EH (cell line): ENCODE results near the gene IL1R2.
A peak's percentile ranks its signal among the peaks of the same experiment; 100 is the strongest.
"Not testable (repeated sequence)": the region's sequence is repeated elsewhere in the genome, so short reads cannot be mapped to it uniquely, and the experiment has no call there.

Experiments
- DNase-seq: peaks from one replicate; pipeline ENCODE4 v3.0.0-alpha.2; 2015; ENCODE audit warnings: low read depth

The IL1R2 gene

DNA sequence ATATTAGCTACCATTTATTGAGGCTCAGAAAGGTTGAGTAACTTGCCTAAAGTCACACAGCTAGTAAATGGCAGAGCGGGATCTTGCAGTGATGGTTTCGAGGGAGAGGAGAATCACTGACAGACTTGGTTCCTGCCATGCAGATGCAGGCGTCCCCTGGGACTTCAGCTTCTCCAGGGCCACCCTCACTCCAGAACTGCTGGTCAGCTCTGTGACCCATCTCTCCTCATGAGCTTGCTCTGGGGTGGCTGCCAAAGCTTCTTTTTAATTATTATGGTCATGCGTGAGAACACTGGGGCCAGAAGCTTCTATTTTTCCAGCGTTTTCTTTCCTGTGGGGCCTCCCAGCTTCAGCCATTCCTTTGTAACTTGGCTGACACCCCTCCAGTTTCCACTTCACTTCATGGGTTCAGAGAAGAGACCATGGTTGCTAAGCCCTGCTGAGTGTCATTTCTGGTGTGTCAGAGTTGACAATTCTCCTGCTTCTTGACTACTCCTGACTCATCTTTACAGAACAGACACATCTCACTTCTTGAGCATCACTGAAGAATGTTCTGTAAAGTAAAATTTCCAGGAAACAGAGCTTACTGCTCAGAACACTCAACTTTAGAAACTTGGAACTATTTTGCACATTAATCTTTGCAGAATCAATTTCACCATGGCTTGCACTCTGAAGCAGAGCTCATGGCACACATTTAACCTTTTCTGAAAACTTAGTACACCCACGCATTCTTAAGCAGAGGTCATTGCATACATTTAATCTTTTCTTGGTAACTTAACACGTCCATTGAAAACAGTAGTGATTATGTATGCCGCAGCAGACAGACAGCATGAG is 70.4 kb downstream of the IL1R2 start:
- DNase-seq: peak; percentile 91

GRCh38 chr2:102062802-102063201 is 71.0 kb downstream of the IL1R2 start:
- no peak for DNase-seq

- peak; percentile 88 for DNase-seq
These were observed 71.7 kb downstream of the IL1R2 start for GRCh38 chr2:102063487-102063911.

GRCh38 chr2:102063941-102064678 is 72.3 kb downstream of the IL1R2 start:
- peak; percentile 99 for DNase-seq

DNA sequence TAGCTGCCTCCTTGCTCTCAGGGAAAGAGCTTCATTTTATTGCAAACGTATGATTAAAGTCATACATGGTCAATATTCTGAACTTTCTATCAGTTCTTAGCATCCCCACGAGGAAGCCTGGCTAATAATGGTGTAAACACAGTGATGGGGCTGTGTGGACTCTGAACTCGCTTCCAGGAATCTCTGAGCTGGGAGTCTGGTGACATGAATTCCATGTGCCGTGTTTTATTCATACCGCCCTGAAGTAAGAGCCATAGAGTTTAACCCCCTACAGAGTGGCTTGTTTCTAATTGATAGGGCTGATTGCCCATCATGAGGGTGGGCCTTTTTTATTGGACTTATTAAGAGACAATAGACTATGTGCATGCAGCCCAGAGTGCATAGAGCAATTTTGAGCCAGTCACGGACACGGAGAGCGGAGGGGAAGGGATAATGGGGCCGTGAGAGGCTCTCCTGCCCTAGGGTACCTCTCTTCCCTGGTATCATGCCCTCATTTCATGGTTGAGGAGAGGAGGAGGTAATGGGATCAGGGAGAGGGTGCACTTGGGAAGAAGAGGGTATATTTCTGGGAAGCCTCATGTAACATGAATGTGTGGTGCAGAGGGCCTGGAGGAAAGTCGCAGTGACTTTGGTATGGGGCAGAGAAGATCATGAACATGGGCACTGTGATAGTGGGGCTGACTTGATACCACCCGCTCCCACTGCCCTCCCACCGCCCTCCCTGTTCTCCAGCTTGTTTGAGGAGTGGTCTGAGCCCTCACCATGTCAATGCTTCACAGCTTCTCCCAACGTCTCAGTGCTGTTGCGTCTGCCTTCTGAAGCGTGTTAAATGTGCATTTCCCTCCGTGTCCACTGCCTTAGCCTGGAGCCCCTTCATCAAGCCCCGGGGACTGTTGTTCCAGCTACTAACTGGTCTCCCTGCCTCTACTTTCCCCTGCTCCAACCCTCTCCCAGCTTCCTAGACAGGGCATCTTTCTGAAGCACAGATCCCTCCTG is 73.2 kb downstream of the IL1R2 start:
- DNase-seq: peak; percentile 74

- peak; percentile 82 for DNase-seq
These were observed 74.0 kb downstream of the IL1R2 start for GRCh38 chr2:102065675-102066252.

- DNase-seq: no peak
These were observed 74.8 kb downstream of the IL1R2 start for GRCh38 chr2:102066554-102066953.

GRCh38 chr2:102068126-102068525 is 76.4 kb downstream of the IL1R2 start:
- not testable (repeated sequence) for DNase-seq

GRCh38 chr2:102069311-102069974 is 77.7 kb downstream of the IL1R2 start:
- no peak for DNase-seq

DNA sequence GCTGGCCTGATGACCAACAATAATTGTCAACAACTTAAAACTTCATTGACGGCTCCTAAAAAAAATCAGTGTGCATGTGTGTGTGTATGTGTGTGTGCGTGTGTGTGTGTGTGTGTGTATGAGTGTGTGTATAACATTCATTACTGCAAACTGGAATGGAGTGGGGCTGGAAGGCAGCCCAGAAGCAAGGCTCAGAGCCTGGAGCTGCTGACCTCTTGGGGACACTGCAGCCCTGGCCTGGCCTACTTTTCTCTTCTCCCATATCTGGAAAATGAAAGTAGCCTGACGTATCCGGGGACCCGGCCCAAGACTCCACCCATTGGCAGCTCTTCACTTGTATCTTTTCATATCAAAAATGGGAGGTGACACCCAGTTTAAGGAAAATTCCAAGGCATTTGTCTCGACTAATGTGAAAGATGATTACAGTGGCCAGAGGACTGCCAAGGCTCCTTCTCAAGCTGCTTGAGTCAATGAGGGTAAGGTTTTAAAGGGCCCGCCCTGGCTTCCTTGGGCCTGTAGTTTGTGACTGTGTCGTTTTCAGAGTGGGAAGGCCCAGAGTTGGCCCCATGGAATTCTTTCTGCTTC is 78.4 kb downstream of the IL1R2 start:
- DNase-seq: peak; percentile 89

DNA sequence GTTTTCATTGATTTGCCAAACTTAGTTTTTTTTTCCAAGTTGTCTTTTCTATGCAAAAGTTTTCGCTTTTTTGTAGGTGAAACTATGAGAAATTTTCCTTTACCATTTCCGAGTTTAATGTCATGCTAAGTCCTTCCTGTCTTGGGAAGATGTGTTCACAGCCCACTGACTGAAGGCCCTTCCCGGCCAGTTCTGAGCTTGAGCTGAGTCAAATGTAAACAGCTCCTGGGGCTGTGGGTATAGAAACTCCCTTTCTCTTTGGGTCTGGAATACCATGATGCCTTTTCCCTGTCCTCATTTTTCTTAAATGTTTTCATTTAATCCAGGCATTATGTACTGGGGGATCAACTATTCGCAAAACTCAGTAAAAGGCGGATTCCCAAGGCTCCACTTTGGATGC is 81.0 kb downstream of the IL1R2 start:
- peak; percentile 50 for DNase-seq

DNA sequence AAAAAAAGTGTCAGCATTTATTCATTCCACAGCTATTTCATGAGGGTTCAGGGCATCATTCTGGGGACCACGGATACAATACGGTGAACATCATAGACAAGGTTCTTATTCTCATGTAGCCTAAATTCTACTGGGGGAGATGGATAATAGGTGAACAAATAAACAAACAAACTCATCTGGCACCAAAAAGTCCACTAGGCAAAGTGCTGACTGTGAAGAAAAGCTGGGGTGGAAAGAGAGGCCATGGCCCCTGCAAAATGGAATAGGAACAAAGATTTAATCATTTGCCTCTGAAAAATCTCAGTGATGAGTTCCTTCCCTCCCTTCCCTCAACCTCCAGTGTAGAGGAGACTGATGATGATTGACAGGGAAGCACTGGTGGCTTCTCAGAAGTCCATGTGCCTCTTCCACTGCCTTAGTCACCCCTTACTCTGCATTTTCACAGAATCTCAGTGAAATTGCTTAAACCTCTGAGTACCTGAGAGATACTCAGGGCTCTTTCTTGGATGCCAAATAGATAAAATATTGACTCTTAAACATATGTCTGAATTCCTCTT is 81.5 kb downstream of the IL1R2 start:
- no peak for DNase-seq

DNA sequence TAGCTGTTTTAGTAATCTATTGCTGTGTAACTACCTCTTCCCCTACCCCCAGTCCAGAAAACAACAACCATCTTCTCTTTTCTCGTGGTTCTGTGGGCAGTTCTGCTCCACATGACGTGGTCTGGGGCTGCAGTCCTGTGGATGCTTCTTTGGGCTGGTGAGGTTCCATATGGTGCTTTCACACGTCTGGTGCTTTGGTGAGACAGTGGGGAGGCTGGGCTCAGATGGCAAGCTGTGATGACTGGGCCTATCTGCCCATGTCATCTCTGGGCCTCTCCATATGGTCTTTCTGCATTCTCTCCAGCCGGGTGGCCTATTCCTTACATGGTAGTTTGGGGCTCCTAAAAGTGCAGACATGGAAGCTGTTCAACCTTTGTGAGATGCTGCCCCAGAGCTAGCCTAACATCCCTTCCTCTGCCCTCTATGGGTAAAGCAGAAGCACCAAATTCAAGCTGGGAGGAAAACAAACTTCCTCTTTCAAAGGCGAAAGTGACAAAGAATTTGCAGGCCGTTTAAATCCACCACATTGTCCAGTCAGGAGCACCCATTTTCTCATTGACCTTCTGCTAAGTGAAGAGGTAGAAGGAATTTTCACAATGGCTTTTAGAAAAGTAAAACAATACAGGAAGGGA is 82.5 kb downstream of the IL1R2 start:
- no peak for DNase-seq

DNA sequence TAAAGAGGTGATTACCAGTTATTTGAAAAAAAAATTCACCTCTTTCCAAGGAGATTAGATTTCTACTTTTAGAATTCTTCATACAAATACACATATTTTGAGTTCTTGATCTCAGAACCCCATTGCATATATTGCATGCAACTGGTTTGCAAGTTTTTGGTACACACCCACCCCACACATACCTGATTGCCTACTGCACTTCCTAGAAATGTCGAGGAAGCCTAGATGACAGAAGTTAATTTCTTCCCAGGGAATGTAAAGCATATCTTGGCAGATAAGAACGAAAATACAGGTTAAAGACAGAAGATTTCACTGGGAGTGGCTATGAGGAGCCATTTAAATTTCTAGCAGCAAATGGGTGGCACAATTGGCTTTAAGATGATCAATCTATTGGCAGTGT is 83.7 kb downstream of the IL1R2 start:
- no peak for DNase-seq

GRCh38 chr2:102076512-102076911 is 84.8 kb downstream of the IL1R2 start:
- DNase-seq: no peak
